ENCODE data around the gene DHRS7C.
A peak's percentile ranks its signal among the peaks of the same experiment; 100 is the strongest.

The DHRS7C gene

GRCh38 chr17:9726291-9726690 is 65.1 kb downstream of the DHRS7C start:
- no peaks in the 10 kb centered on the region for H3K36me3 ChIP-seq (ENCODE audit: insufficient read depth, low read length)
- no peaks in the 10 kb centered on the region for H3K27me3 ChIP-seq (ENCODE audit: insufficient read depth, low read length)
- no peak overlapping the region for H2AFZ ChIP-seq (ENCODE audit: low read depth, low read length)
- no peaks in the 10 kb centered on the region for H3K9me3 ChIP-seq (ENCODE audit: low read length)
- peaks cover 13% of the 10 kb centered on the region for H3K4me1 ChIP-seq (ENCODE audit: insufficient read depth, low read length)
- H3K4me3 ChIP-seq (ENCODE audit: low read length), result no peak overlapping the region

- Histone ChIP-seq H3K27me3 (ENCODE audit: insufficient read depth, low read length) (no peaks in the 10 kb centered on the region), H3K9me3 (ENCODE audit: low read length) (no peaks in the 10 kb centered on the region), H3K36me3 (ENCODE audit: insufficient read depth, low read length) (no peaks in the 10 kb centered on the region), H3K4me1 (ENCODE audit: insufficient read depth, low read length) (peaks cover 13% of the 10 kb centered on the region), H2AFZ (ENCODE audit: low read depth, low read length) (peak overlapping the region; percentile 13), H3K4me3 (ENCODE audit: low read length) (no peak overlapping the region)
These were observed 65.8 kb downstream of the DHRS7C start for GRCh38 chr17:9725575-9725974.
